Stimulated activated CD8-positive, alpha-beta memory T cell treated with anti-CD3 and anti-CD28 coated beads, Interleukin-2, amount 100 ng/mL, for 48 hours (primary cell): ENCODE measurements around the gene ITM2B.
"Not testable (repeated sequence)": the region's sequence is repeated elsewhere in the genome, so short reads cannot be mapped to it uniquely, and the experiment has no call there.

Experiments
- DNase-seq, 2 donors: peaks; one replicate each; pipeline ENCODE4 v3.0.0-alpha.2; 2020; ENCODE audit warnings: low read depth in 2 of 2

ITM2B gene

DNA sequence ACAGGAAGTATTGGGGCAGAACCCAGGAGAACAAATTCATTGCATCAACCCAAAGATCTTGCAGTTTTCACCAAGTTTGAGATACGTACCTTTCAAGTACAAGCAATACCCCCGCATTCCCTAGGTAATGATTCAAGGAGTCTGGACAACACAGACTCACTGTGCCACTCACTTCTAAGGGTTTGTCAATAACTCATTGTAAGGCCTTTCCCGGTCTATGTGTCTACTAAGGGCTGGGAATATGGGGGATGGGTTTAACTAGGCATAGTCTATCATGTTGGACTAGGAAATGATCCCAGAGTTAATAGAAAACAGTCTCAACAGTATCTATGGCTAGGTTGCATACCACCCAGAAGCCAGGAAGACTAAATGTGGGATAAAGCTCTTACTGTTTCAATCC is 8.3 kb upstream of the ITM2B start:
- no peak for DNase-seq

DNA sequence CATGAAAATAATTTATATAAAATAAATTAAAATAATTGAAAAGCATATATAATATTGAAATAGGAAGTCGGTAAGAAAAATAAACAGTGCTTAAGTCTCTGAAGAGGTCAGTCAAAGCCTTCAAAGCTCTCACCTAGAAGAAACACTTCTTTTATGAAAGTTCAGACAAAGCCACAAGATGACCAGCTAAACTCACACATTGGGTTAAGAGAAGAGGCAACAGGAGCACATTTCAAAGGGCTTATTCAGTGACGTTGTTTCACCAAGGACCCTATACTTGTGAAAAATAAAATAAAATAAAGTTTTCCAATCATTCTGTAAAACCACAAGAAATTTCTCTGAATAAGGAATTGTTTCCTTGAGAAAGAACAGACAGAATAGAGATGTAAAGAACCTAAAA is 2.5 kb upstream of the ITM2B start:
- no peak for DNase-seq

DNA sequence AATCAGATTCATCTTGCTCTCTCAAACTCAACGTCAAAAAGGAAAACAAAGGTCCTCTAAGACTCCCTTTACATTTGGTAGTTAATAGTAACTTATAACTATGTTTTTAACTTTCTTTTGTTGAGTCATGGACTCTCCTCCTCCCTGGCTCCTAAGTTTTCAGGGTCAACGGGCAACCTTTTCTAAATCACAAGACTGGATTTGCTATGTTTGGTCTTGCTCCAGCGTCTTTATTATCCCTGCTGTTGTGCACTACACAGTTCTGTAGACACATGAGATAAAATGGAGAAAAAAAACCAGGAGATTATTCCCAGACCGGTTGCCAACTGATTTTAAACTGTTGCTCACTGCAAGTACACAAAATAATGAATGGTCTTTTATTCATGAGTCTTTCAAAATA is 1.9 kb upstream of the ITM2B start:
- DNase-seq, result no peak

DNA sequence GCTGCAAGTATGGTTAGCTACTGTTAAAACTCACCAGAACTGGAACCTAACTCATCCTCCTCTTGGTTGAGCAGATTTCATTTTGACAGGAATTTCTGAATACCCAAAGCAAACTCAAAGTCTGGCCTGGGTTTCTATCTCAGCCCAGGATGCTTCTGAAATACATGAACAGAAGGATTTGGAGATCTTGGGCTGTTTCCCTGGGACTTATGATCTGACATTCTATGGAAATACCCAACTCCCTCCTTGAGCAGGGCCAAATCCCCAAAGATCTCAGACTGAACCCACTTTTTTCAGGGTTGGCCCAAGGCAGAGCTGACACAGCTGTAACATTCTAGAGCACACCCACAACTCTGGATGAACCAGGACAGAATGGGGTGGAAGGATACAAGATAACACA is 1.1 kb upstream of the ITM2B start:
- DNase-seq, result no peak

DNA sequence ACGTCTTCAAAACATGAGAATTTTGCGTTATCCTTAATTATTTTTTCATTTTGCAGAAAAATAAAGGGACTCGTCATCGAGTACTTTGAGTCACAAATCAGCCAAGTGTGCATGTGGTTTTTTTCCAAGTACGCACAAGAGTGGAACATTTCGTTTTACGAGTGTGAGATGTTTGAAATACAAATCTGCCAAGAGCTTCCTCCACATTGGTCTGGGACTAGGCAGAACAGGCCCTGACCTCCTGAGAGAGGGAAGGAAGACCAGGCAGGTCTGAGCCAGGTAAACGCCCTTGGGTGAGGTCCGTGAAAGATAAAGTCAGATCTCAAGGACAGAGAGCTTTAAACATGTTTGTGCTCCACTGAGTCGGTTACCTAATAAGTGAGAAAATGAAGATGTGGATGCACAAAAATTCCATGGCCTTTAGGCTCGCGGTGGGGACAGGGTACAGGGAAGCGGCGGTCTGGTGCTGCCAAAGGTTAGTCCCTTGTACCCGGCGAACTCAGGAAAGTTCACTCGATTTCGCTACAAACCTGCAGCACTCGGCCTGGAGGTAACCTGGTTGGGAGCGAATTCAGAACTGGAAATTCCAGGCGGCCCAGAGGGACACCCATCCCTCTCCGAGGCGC is 473 bp upstream of the ITM2B start:
- peak in 1 of 2 donors; percentile 13 for DNase-seq

DNA sequence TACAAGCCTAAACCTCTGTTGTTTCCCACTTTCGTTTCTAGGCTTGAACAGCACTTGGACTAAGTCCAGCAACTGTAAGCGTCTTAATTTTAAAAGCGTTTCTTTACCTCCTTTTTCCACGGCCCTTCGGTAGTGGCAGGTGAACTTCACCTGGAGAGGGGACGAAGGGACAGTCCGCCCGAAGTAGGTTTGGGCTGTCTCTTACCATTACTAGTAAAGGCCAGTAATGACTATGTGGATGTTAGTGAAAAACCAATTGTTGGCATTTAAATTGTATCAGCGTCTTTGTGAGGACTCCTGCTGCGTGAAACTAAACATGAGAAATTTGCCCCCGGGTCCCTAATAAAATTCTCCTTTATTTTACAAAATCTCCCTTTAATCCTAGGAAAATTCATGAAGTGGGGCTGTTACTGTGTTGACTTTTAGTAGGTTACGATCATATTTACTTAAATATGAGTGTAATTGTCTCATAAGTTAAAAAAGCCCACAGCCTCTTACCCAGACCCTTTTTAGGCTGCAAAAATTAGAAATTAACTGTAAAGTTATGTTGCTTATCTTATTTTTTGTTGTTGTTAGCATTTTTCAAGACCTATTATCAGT is 983 bp downstream of the ITM2B start:
- DNase-seq, result no peak

DNA sequence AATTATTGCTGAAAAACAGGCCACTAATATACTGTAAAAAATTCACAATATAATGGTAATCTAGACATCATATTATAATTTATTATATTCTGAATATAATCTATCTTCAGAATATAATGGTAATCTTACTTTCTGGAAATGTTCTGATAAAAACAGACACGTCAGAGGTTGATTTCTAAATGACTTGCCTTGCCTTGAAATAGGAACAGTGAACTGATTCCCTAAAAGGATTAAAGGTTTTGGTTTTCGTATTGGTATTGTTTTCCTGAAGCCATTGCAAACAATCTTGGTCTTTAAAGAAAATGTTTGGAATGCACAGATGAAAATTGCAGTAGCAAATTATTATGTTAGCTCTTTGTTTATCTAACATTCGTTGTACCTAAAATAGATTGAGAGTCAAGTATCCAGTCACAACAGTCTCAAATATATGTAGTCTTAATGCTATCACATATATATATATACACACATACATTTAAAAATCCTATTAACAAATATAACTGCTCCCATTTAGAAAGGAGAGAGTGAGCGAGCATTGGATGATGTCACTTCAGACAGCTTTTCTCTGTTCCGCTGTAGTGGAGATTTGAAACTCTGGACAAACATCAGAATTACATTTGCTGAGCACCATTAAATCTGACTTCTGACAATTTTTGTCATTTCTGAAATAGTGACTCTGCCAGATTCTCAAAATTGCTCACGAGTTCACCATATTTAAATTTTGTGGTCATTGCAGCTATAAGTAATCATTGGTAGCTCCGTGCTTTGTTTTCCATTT is 1.7 kb downstream of the ITM2B start:
- DNase-seq, result no peak

DNA sequence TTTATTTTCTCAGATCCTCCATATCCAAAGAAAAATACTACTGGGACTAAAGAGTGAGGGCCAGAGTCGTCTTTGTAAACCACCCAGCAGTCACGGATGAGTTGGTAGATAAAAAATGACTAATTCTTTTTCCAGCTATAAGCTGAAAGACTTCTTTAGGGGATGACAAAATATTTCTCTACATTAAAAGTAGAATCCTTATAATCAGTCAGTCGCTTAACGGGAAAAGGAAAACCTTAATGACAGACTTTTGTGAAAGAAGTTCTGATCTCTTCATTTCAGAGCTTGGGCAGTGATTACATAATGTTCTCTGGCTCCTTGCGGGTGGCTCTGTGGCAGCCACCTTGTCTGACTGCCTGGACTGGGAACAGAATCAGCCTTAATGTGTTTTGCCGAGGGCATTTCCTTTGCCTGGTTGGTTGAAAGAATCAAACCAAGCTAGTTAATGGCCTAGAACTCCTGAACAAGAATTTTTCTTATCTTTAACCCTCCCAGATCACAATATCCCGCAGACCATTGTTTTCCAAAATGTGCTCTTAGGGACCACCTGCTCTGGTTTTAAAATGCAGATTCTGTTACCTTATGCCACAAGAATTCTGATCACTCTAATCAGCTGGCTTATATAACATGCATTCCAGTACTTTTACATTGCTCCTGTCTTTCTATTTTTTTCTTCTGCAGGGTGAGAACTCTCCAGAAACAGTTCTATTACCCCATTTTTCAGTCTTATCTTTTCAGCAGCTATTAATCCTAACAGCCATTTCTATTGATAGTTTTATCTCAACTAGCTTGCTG is 2.5 kb downstream of the ITM2B start:
- DNase-seq, result no peak

DNA sequence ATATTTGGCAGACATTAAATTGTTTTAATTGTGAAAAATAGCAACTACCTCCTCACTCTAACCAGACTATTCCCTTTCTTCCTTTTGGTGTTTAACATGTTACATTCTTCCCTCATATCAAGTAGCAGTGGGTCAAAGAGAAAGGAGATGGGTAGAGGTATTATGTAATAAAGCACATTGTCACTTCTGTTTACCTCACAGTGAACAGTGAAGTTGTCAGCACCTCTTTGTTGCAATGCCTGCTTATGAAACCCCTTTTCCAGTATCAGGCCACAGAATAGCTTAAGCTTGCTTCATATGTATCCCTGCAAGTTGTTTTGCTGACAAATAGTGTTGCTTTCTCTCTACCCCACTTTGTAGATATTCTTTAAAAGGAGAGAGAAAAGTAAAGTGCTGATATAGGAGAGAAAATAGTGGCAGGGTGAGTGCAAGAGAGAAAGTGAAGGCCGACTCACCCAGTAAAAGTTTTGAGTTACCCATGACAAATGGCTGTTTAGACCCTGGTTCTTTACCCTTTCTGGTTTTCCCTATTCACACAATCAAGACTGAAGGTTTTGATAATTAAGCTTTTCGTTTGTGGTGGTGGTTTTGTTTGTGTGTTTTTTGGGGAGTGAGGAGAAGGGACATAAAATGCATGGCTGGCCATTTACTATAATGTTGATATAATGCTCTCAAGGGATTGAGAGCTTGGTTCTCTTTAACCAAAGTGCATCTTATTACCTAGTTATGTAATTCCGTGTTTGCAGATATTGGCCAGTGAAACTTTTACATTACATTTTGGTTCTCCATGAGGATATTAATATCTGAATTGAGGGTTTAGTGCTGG is 3.7 kb downstream of the ITM2B start:
- DNase-seq, result no peak

DNA sequence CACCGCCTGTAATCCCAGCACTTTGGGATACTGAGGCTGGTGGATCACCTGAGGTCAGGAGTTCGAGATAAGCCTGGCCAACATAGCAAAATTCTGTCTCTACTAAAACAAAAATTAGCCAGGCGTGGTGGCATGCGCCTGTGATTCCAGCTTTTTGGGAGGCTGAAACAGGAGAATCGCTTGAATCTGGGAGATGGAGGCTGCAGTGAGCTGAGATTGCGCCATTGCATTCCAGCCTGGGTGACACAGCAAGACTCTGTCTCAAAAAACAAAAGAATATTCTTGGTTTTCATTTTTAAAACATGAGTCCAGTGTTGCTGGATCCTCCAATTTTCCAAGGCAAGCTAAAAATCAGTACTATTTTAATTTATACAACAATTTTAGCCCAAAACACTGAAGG is 6.4 kb downstream of the ITM2B start:
- not testable (repeated sequence) for DNase-seq

DNA sequence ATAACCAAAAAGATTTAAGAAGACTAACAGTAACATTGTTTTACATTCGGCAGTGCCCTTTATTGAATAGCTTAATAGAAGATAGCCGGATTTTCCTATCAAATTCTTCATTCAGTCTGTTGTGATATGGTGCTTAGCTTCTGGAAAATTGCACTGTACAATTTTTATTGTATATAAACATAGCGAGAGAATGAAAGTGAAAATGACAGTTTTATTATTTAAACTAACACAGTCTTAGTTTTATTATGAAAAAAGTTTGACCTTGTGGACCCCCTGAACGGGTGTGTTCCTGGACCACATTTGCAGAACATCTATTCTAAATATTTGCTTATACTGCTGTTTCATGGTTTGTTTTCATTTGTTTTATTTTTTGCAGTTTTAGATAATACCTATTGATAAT is 8.6 kb downstream of the ITM2B start:
- no peak for DNase-seq

DNA sequence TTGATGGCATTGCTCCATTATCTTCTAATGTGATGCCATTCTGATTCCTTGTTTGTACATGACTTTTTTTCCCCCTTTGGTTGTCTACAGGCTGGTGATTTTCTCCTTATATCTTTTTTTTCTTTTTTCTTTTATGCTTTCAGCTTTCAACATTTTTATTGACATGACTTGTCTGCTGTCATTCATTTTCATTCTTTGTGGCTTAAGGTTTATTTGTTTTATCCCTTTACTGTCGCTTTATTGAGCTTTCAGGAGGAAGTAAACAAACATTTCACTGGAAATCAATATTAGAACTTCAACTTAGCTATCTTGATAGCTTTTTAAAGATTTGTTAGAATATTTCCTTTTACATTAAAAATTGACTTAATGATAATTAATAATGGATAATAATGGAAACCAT is 9.7 kb downstream of the ITM2B start:
- DNase-seq, result no peak

DNA sequence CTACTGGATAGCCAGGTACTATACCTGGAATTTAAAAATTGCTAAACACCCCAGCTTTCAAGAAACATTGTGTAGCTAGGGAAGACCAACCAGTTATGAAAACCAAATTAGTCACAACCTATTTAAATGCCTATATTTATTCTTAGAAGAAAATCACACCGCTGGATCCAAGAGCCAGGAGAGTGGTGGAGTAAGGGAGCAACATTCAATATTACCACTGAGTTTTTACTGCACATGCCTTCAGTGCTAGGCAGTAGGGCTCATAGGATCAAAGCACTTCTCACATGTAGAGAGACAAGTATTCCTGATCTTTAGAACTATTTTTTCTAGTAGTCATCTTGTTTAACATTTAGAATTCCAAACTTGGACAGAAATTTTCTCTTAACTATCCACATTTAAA is 11.2 kb downstream of the ITM2B start:
- DNase-seq, result no peak

DNA sequence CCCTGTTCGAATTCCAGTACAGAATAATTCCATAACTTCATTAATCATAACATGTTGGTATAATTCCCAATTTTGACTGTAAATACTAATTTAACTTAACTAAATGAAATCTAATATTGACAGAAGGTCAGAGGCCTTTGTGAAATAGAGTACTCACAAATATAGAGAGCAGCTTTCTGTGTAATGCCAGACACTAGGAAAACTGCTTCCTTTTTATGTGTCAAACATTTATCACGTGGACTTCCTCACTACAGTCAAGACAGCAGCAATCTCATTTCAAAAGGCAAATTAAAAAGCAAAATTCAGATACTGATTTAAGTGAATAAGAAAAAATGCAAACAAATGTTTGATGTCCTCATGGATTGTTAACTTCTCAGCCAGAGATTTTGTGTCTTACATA is 13.1 kb downstream of the ITM2B start:
- no peak for DNase-seq

DNA sequence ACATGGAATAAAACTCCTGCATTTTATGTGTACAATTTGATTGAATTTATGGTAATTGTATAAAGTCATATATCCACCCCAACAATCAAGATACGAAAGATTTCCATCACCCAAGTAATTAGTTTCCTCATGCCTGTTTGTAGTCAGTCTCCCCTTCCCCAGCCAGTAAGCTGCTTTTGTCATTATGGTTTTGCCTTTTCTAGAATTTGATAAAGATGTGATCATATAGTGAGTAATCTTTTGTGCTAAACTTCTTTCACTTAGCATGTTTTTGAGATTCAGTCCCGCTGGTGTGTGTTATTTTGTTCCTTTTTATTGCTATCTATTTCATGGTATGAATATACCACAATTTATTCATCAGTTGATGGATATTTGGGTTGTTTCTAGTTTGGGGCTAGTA is 16.0 kb downstream of the ITM2B start:
- no peak for DNase-seq

DNA sequence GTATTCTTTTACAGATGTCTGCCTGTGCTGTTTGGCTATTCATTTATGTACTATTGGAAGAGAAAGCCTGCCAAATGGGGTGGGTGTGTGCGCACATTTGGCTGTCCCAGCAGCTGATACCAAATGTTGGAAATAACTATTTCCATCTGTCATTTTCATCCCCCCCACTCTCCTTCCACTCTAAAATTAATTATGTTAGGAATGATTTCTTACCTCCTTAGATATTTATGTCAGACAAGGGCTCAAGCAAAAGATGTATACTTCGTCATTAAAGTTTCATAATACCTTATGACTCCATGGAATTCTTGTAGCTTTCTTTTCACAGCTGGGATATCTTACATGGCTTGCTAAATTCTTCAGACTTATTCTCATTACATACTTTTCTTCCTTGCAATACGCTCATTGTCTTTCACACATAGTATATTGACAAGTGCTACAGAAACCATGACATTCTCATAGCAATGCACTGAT is 18.6 kb downstream of the ITM2B start:
- DNase-seq, result no peak

DNA sequence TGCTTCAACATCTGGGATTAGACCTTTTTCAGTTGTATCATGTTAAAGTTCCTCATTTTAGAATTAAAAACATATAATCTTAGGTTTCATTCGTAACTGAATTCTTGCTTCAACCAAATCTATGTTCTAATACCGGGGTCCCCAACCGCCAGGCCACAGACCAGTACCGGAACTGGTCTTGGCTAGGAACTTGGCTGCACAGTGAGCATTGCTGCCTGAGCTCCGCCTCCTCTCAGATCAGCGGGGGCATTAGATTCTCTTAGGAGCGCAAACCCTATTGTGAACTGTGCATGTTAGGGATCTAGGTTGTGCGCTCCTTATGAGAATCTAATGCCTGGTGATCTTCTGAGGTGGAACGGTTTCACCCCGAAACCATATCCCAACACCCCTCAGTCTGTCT is 19.2 kb downstream of the ITM2B start:
- DNase-seq, result no peak

DNA sequence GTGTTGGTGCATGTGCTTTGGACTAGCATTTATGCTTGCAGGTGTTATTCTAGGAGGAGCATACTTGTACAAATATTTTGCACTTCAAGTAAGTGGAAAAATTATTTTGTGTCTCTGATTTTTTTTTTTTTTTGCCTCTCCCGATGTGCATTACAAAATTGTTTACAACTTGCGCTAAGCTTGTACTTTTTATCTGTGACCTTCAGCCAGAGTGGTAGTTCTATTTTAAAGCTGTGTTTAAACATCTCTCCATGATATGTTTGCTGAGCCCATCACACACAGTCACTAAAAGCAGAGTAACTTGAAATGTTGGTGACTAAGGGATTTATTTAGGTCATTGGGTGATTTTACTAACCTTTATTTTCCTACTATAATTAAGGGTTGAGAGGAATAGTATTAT is 20.8 kb downstream of the ITM2B start:
- DNase-seq, result no peak

DNA sequence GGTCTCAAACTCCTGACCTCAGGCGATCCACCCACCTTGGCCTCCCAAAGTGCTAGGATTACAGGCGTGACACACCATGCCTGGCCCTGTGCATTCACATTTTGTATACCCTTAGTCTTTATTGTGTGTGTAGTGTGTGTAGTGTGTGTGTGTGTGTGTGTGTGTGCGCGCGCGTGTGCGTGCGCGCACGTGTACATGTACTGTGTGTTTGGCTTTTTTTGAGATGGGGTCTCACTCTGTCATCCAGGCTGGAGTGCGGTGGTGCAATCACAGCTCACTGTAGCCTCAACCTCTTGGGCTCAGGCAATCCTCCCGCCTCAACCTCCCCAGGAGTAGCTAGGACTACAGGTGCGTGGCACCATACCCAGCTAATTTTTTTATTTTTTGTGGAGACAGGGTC is 22.1 kb downstream of the ITM2B start:
- no peak for DNase-seq

DNA sequence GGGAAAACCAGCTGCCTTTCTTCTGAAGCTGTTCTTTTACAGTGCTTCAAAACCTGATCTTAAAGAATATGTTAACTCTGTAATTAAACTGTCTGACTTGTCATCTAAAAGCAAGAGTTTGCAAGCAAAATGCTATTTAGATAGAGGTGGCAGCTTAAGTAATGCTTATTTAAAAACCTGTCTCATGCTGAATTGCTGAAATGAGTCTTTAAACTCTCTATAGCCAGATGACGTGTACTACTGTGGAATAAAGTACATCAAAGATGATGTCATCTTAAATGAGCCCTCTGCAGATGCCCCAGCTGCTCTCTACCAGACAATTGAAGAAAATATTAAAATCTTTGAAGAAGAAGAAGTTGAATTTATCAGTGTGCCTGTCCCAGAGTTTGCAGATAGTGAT is 22.9 kb downstream of the ITM2B start:
- DNase-seq, result no peak

DNA sequence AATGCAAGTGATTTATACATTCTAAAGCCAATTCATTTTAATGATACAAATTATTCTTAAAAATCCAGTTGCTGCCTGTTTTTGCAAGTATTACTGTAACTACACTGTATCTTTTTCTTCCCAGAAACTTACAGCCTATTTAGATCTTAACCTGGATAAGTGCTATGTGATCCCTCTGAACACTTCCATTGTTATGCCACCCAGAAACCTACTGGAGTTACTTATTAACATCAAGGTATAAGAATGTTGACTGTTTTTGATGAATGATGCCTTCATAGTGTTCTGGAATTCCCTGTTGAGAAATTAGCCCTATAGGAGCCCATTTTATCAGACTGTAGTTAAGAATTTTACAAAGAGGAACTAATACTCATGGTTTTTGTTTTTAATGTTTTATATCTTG is 25.0 kb downstream of the ITM2B start:
- no peak for DNase-seq

DNA sequence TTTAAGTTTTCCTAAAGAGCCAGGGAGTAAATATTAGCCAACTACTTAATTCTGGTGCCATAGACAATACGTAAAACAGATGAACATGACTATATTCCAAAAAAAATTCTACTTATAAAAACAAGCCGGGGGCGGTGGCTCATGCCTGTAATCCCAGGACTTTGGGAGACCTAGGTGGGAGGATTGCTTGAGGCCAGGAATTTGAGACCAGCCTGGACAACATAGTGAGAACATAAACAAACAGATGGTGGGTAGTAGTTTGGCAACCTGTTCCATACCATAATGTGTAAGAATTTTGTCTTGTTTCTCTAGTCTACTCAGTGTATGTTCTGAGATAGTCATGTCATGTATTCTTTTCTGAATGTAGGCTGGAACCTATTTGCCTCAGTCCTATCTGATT is 25.4 kb downstream of the ITM2B start:
- no peak for DNase-seq
